HUES64 (cell line): ENCODE measurements around the gene TSPAN8.
"Not testable (repeated sequence)": the region's sequence is repeated elsewhere in the genome, so short reads cannot be mapped to it uniquely, and the experiment has no call there.

ENCODE experiments used
- H3K27ac ChIP-seq: 2 replicates; pipeline ENCODE4 v1.7.0; 2013; ENCODE audit warnings: low read depth, low read length, inconsistent platforms
- H3K27me3 ChIP-seq: 2 replicates; pipeline ENCODE4 v1.6.1; 2013; ENCODE audit warnings: mild to moderate bottlenecking, low read length; ENCODE audit not compliant: insufficient read depth
- H3K36me3 ChIP-seq: 2 replicates; pipeline ENCODE4 v1.6.1; 2013; ENCODE audit warnings: mild to moderate bottlenecking, low read length; ENCODE audit not compliant: insufficient read depth
- H3K4me1 ChIP-seq: 2 replicates; pipeline ENCODE4 v1.6.1; 2013; ENCODE audit warnings: mild to moderate bottlenecking, low read length, moderate library complexity; ENCODE audit not compliant: insufficient read depth
- H3K4me3 ChIP-seq: 2 replicates; pipeline ENCODE4 v1.5.1; 2013; ENCODE audit warnings: mild to moderate bottlenecking, low read length, moderate library complexity
- H3K9ac ChIP-seq: 2 replicates; pipeline ENCODE4 v1.6.1; 2013; ENCODE audit warnings: mild to moderate bottlenecking, low read depth, low read length
- H3K9me3 ChIP-seq: 2 replicates; pipeline ENCODE4 v1.6.1; 2013; ENCODE audit warnings: low read depth, low read length; ENCODE audit not compliant: insufficient read depth
- WGBS: fragments of 150-250, 120-280 bp; methylation state at CpG from one replicate; pipeline ENCODE4 v1.1.7; 2013; ENCODE audit warnings: missing lambda C conversion rate; 5-methylcytosine and 5-hydroxymethylcytosine counted together

The TSPAN8 gene

DNA sequence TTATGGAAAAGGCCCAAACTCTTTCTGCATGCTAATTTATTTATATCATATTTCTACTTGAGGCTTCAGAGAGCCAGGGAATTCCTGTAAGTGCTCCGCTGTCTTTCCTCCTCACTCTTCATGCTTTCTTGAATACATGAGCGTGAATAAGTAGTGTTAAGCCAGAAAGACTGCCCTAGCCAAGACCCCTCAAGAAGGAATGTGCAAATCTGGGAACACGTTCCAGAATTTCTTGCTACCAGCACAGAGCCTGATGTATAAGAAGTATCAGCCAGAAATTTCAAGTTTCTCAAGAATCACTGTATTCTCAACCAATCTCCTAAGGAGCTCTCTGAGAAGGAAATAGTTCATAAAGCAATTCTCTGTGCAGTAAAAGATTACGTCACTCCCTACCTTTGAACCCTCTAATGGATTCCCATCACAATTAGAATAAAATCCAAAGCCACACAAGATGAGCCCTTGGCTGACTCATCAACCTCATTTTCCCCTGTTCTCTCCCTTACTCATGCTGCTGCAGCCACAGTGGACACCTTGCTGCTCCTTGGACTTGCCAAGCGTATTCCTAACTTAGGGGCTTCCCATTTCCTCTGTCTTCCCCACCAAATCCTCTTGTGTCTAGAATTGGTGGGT lies 6.9 kb upstream of the TSPAN8 start:
- WGBS = 96% methylated on average over 5 of the region's 5 CpGs
- no peaks in the 10 kb centered on the region for H3K4me1 ChIP-seq
- no peak overlapping the region for H3K4me3 ChIP-seq
- no peak overlapping the region for H3K9ac ChIP-seq
- no peaks in the 10 kb centered on the region for H3K9me3 ChIP-seq
- no peaks in the 10 kb centered on the region for H3K36me3 ChIP-seq
- no peak overlapping the region for H3K27ac ChIP-seq
- no peaks in the 10 kb centered on the region for H3K27me3 ChIP-seq

DNA sequence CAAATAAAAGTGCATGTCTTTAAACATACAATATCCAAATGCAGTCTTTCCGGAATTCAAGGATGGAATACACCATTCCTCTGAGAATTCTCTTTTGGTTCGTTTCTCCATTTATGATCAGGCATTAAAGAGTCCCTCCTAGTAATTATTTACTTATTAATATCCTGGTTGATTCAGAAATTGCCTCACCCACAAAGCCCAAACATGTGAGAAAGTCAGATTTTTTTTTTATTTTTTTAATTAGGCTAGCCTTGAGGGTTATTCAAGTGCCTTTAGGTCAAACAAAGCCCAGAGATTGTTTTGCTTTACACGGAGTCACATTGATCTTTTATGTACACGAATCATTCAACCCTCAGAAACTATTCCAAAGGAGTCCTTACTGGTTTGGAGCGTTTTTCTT lies 6.4 kb upstream of the TSPAN8 start:
- no peak overlapping the region for H3K4me3 ChIP-seq
- no peaks in the 10 kb centered on the region for H3K9me3 ChIP-seq
- no peak overlapping the region for H3K27ac ChIP-seq
- no peaks in the 10 kb centered on the region for H3K27me3 ChIP-seq
- 94% methylated on average over 5 of the region's 5 CpGs for WGBS
- H3K4me1 ChIP-seq = no peaks in the 10 kb centered on the region
- no peaks in the 10 kb centered on the region for H3K36me3 ChIP-seq
- no peak overlapping the region for H3K9ac ChIP-seq

- H3K4me1 ChIP-seq = peaks cover 5% of the 10 kb centered on the region
- H3K4me3 ChIP-seq = no peak overlapping the region
- H3K9me3 ChIP-seq = no peaks in the 10 kb centered on the region
- no peaks in the 10 kb centered on the region for H3K27me3 ChIP-seq
- H3K27ac ChIP-seq = no peak overlapping the region
- no peak overlapping the region for H3K9ac ChIP-seq
- no peaks in the 10 kb centered on the region for H3K36me3 ChIP-seq
- 91% methylated on average over 8 of the region's 8 CpGs for WGBS
Measured at GRCh38 chr12:71162832-71163763, 5.3 kb upstream of the TSPAN8 start.

DNA sequence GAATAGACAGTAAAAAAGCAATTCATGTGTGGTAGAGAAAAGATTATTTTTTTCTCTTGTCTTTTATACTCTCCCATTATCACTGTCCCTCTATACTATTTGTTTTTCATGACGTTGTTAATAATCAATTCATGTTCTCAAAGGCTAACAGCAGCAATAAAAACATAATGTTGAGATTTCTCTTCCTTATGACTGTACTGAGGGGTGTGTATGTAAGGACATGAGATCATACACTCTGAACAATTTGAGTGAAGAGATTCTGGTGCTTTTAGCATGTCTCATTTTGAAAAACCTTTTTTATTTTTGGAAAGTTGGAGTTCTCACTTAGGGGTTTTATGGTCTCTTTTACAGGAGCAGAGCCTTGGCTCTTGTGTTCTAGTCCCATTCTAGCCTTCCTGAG lies 3.8 kb upstream of the TSPAN8 start:
- no peak overlapping the region for H3K27ac ChIP-seq
- no peaks in the 10 kb centered on the region for H3K27me3 ChIP-seq
- peaks cover 10% of the 10 kb centered on the region for H3K4me1 ChIP-seq
- no peaks in the 10 kb centered on the region for H3K9me3 ChIP-seq
- no peak overlapping the region for H3K9ac ChIP-seq
- no peaks in the 10 kb centered on the region for H3K36me3 ChIP-seq
- no CpG with 5 or more reads among the region's 1 CpG for WGBS
- no peak overlapping the region for H3K4me3 ChIP-seq

- 93% methylated on average over 3 of the region's 4 CpGs for WGBS
- H3K27ac ChIP-seq = no peak overlapping the region
- H3K4me1 ChIP-seq = peaks cover 10% of the 10 kb centered on the region
Measured at GRCh38 chr12:71160585-71160984, 2.8 kb upstream of the TSPAN8 start.

GRCh38 chr12:71159878-71160277 lies 2.1 kb upstream of the TSPAN8 start:
- no peak overlapping the region for H3K27ac ChIP-seq
- H3K4me1 ChIP-seq = peaks cover 10% of the 10 kb centered on the region
- no peaks in the 10 kb centered on the region for H3K27me3 ChIP-seq
- H3K9me3 ChIP-seq = no peaks in the 10 kb centered on the region
- no peak overlapping the region for H3K4me3 ChIP-seq
- H3K36me3 ChIP-seq = no peaks in the 10 kb centered on the region
- H3K9ac ChIP-seq = no peak overlapping the region

More at GRCh38 chr12:71160585-71160984, 2.8 kb upstream of the TSPAN8 start:
- Histone ChIP-seq H3K9me3 (no peaks in the 10 kb centered on the region), H3K36me3 (no peaks in the 10 kb centered on the region), H3K9ac (no peak overlapping the region), H3K27me3 (no peaks in the 10 kb centered on the region), H3K4me3 (no peak overlapping the region)

GRCh38 chr12:71159264-71159663 lies 1.5 kb upstream of the TSPAN8 start:
- Histone ChIP-seq H3K27ac (no peak overlapping the region), H3K4me1 (peaks cover 10% of the 10 kb centered on the region), H3K36me3 (no peaks in the 10 kb centered on the region), H3K27me3 (no peaks in the 10 kb centered on the region), H3K4me3 (no peak overlapping the region), H3K9ac (no peak overlapping the region), H3K9me3 (no peaks in the 10 kb centered on the region)

DNA sequence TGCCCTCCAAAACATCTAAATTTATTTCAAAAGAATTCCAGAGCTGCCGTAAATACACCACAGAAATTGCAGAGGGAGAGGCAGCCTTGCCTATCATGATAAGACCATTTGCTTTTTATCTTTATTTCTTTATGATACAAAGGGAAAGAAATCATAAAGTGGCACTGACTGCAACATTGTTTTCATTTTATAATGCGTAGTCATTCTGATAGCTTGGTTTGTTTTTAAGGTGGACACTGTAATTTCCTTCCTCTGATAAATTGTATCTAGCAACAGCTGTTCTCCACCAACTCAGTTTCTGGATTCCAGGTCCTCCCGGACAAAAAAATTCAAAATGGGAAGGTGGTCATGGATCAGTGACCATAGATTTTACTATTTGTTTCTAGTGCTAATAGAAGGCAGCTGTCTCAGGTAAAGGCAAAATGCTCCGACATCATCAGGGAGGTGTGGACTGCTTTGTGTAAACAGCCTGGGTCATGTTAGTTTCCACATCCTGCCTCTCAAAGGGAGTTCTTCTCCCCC lies 623 bp upstream of the TSPAN8 start:
- 92% methylated on average over 4 of the region's 4 CpGs for WGBS
- Histone ChIP-seq H3K27ac (no peak overlapping the region), H3K9ac (no peak overlapping the region), H3K9me3 (no peaks in the 10 kb centered on the region), H3K36me3 (no peaks in the 10 kb centered on the region), H3K27me3 (no peaks in the 10 kb centered on the region), H3K4me1 (peaks cover 10% of the 10 kb centered on the region), H3K4me3 (no peak overlapping the region)

DNA sequence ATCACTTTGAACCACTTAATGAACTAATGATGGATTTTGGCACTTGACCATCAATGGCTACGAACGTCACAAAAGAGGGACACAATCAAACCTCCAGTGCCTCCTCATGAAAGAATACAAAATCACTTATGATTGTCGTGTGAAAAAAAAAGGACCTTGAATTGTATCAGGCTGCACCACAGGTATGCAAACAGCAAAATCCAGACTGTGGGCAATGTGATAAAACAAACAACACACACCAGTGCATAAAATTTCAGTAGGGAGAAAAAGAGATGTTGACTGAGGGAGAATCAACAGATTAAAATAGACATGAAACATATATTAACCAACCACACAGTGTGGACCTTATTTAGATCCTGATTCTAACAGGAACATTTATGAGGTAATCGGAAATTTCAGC lies 2.6 kb downstream of the TSPAN8 start:
- no peak overlapping the region for H3K9ac ChIP-seq
- H3K9me3 ChIP-seq = 0 out of 2 replicates have a peak, but pooled peaks cover under 1% of the 10 kb centered on the region
- WGBS = 94% methylated on average over 4 of the region's 4 CpGs
- no peak overlapping the region for H3K4me3 ChIP-seq
- H3K36me3 ChIP-seq = no peaks in the 10 kb centered on the region
- H3K4me1 ChIP-seq = peaks cover 10% of the 10 kb centered on the region
- H3K27ac ChIP-seq = no peak overlapping the region
- H3K27me3 ChIP-seq = no peaks in the 10 kb centered on the region

DNA sequence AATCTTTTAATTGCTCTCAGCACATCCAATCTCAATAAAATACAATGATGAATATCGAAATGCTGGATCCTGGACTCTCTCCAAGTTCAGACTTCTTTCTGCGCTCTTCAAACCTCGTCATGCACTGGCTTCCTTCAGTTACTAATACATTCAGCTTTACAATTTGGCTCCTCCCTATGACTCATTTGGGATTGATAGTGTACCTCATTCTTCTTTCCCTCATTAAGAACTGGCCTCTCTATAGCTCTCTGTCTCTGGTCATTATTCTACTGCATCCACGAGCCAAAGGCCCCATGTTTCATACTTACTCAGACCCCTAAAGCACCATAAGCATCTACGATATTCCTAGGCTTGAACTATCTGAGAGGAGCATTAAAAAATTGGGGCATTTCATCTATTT lies 4.9 kb downstream of the TSPAN8 start:
- WGBS = 94% methylated on average over 5 of the region's 5 CpGs
- Histone ChIP-seq H3K4me3 (no peak overlapping the region), H3K27ac (no peak overlapping the region), H3K27me3 (no peaks in the 10 kb centered on the region), H3K9ac (no peak overlapping the region), H3K4me1 (peaks cover 2% of the 10 kb centered on the region; the same call in 1 of the 2 replicates), H3K36me3 (no peaks in the 10 kb centered on the region), H3K9me3 (0 out of 2 replicates have a peak, but pooled peaks cover 4% of the 10 kb centered on the region)

GRCh38 chr12:71150041-71150440 lies 7.8 kb downstream of the TSPAN8 start:
- not testable (repeated sequence) for H3K9ac ChIP-seq, H3K36me3 ChIP-seq, H3K27ac ChIP-seq, H3K9me3 ChIP-seq, H3K4me3 ChIP-seq, H3K4me1 ChIP-seq, H3K27me3 ChIP-seq
- WGBS = 92% methylated on average over 5 of the region's 5 CpGs
